ENCODE data around the gene TTLL10.

TTLL10 gene

DNA sequence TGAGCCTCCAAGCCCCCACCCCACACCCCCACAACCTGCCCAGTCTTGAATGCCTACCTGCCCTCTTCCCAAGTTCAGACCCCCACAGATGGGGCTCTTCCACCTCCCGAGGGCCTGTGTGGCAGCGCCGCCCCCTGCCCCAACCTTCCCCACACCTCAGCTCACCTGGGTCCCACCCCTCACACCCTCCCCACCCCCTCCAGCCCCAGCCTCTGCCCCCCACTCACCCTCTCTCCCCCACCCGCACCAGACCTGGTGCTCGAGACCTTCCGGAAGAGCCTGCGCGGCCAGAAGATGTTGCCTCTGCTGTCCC, 23.5 kb downstream of the TTLL10 start:
- Histone ChIP-seq H3K4me3 (ENCODE audit: low read depth, low read length) (no peak overlapping the region), H3K9me3 (ENCODE audit: control insufficient read depth, insufficient read depth, low read length) (peaks cover 2% of the 10 kb centered on the region; the same call in 1 of the 2 replicates), H3K9ac (ENCODE audit: low read depth, low read length) (no peak overlapping the region), H3K36me3 (ENCODE audit: control insufficient read depth, insufficient read depth, low read length) (no peaks in the 10 kb centered on the region), H3K4me1 (ENCODE audit: control insufficient read depth, insufficient read depth, low read length) (no peaks in the 10 kb centered on the region), H3K27me3 (ENCODE audit: control insufficient read depth, insufficient read depth, low read length) (peaks cover 2% of the 10 kb centered on the region; the same call in 1 of the 2 replicates), H3K27ac (ENCODE audit: low read depth, low read length) (no peak overlapping the region)

DNA sequence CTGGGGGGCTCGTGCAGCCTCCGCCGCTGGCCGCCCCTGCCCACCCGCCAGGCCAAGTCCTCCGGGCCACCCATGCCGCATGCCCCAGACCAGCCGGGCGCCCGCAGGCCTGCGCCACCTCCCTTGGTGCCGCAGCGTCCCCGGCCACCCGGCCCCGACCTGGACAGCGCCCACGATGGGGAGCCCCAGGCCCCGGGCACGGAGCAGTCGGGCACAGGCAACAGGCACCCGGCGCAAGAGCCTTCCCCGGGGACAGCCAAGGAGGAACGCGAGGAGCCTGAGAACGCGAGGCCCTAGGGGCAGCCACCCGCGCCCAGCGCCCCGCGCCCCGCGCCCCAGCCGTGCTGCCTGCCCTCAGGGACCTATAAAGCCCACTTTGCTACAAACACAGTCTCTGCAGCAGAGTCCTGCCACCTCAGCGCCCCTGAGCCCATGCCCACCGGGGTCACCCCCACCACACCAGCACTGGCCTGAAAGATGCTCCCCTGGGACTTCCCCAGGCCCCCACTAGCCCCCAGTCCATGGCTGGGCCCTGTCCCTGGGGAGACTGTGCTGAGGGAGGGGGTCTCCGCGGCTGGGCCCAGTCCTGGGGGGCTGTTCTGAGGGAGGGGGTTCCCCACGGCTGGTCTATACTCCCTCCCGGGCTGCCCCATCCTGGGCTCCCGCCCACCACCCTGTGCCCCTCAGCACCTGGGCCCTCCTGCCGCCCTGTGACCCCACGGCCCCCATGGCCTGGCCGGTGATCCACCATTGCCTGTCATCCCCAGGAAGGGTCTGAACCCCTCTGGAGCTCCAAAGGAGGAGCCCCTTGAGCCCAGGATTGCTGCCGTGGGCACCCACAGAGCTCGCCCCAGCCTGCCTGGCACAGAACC, 24.1 kb downstream of the TTLL10 start:
- Histone ChIP-seq H3K9ac (ENCODE audit: low read depth, low read length) (no peak overlapping the region), H3K27ac (ENCODE audit: low read depth, low read length) (no peak overlapping the region), H3K9me3 (ENCODE audit: control insufficient read depth, insufficient read depth, low read length) (no peaks in the 10 kb centered on the region; the same call in 1 of the 2 replicates), H3K36me3 (ENCODE audit: control insufficient read depth, insufficient read depth, low read length) (no peaks in the 10 kb centered on the region), H3K27me3 (ENCODE audit: control insufficient read depth, insufficient read depth, low read length) (peaks cover 2% of the 10 kb centered on the region; the same call in 1 of the 2 replicates), H3K4me1 (ENCODE audit: control insufficient read depth, insufficient read depth, low read length) (no peaks in the 10 kb centered on the region), H3K4me3 (ENCODE audit: low read depth, low read length) (no peak overlapping the region)

DNA sequence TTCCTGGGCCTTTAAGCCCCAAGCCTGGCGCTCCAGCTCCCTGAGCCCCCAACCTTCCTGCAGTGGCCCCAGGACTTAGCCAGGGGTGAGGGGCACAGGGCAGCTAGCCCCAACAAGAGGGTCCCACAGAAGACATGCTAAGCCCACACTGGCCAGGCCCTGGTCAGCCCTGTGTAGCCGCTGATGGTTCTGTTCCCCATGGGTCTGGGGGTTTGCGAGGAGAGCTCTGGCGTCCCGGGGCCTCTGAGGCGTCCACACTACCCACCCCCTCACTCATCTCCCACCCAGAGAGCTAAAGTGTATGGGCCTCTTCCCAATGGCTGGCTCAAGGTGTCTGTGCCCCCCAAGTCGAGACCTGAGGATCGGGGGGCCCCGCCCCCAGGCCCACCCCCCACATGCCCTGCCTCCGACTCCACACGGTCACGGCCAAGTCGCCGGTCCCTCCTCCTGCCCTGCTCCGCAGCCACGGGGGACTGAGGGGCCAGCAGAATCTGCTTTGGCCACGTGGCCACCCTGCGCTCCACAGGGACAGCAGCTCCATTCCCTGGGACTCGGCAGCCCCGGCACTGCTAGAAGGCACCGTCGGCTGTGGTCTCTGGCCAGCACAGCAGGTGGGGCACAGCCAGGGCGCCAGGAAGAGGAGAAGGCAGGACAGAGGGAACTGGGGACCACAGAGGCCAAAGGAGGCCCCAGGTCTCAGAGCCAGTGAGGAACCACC, 24.9 kb downstream of the TTLL10 start:
- Histone ChIP-seq H3K27ac (ENCODE audit: low read depth, low read length) (no peak overlapping the region), H3K4me1 (ENCODE audit: control insufficient read depth, insufficient read depth, low read length) (no peaks in the 10 kb centered on the region)

DNA sequence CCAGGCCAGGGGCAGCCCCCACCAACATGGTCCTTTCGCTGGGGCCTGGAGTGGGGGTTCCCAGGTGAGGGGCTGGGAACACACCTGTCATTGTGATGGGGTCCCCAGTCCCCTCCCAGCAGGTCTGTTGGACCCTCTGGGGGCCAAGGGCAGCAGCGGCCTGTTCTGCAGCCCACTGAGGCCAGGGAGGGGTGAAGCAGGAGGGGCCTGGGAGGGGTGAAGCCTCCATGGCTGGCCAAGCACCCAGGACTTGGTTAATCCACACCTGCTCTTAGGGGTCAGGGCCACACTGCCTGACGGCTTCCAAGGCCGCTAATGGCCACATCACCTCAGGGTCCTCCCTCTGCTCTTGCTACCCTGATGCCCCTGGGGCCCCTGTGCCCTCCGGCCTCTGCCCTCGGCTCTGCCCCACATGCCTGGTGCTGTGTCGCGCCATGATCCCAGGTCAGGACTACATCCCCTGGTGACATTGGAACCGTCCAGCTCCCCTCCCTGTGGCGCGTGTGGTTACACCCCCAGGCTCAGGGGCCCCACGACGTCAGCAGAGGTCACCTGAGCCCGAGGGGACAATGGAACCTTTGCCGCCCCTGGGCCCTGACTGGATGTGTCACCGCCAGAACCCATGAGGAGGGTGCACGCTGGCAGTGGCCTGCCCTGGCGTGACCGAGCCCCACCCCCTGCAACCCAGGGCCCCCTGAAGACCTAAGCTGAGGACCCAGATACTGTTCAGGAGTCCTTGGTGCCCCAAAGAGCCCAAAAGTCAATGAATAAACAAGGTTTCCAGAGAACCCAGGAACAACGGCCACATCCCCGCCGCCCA, 25.7 kb downstream of the TTLL10 start:
- Histone ChIP-seq H3K36me3 (ENCODE audit: control insufficient read depth, insufficient read depth, low read length) (no peaks in the 10 kb centered on the region), H3K9me3 (ENCODE audit: control insufficient read depth, insufficient read depth, low read length) (no peaks in the 10 kb centered on the region; the same call in 1 of the 2 replicates), H3K4me1 (ENCODE audit: control insufficient read depth, insufficient read depth, low read length) (no peaks in the 10 kb centered on the region), H3K4me3 (ENCODE audit: low read depth, low read length) (no peak overlapping the region), H3K27ac (ENCODE audit: low read depth, low read length) (no peak overlapping the region), H3K9ac (ENCODE audit: low read depth, low read length) (no peak overlapping the region), H3K27me3 (ENCODE audit: control insufficient read depth, insufficient read depth, low read length) (peaks cover 2% of the 10 kb centered on the region; the same call in 1 of the 2 replicates)

More for the DNA sequence above, 24.9 kb downstream of the TTLL10 start:
- Histone ChIP-seq H3K36me3 (ENCODE audit: control insufficient read depth, insufficient read depth, low read length) (no peaks in the 10 kb centered on the region), H3K4me3 (ENCODE audit: low read depth, low read length) (no peak overlapping the region), H3K27me3 (ENCODE audit: control insufficient read depth, insufficient read depth, low read length) (peaks cover 2% of the 10 kb centered on the region; the same call in 1 of the 2 replicates), H3K9ac (ENCODE audit: low read depth, low read length) (no peak overlapping the region), H3K9me3 (ENCODE audit: control insufficient read depth, insufficient read depth, low read length) (no peaks in the 10 kb centered on the region; the same call in 1 of the 2 replicates)

- no peak overlapping the region for H3K27ac ChIP-seq (ENCODE audit: low read depth, low read length)
- H3K4me1 ChIP-seq (ENCODE audit: control insufficient read depth, insufficient read depth, low read length): no peaks in the 10 kb centered on the region
- H3K36me3 ChIP-seq (ENCODE audit: control insufficient read depth, insufficient read depth, low read length): no peaks in the 10 kb centered on the region
- H3K9ac ChIP-seq (ENCODE audit: low read depth, low read length): no peak overlapping the region
- H3K27me3 ChIP-seq (ENCODE audit: control insufficient read depth, insufficient read depth, low read length): peaks cover 2% of the 10 kb centered on the region; the same call in 1 of the 2 replicates
- peak overlapping the region; percentile 51; the same call in 1 of the 2 replicates for H3K4me3 ChIP-seq (ENCODE audit: low read depth, low read length)
- H3K9me3 ChIP-seq (ENCODE audit: control insufficient read depth, insufficient read depth, low read length): no peaks in the 10 kb centered on the region
Observed at GRCh38 chr1:1199961-1200875, 26.5 kb downstream of the TTLL10 start.

DNA sequence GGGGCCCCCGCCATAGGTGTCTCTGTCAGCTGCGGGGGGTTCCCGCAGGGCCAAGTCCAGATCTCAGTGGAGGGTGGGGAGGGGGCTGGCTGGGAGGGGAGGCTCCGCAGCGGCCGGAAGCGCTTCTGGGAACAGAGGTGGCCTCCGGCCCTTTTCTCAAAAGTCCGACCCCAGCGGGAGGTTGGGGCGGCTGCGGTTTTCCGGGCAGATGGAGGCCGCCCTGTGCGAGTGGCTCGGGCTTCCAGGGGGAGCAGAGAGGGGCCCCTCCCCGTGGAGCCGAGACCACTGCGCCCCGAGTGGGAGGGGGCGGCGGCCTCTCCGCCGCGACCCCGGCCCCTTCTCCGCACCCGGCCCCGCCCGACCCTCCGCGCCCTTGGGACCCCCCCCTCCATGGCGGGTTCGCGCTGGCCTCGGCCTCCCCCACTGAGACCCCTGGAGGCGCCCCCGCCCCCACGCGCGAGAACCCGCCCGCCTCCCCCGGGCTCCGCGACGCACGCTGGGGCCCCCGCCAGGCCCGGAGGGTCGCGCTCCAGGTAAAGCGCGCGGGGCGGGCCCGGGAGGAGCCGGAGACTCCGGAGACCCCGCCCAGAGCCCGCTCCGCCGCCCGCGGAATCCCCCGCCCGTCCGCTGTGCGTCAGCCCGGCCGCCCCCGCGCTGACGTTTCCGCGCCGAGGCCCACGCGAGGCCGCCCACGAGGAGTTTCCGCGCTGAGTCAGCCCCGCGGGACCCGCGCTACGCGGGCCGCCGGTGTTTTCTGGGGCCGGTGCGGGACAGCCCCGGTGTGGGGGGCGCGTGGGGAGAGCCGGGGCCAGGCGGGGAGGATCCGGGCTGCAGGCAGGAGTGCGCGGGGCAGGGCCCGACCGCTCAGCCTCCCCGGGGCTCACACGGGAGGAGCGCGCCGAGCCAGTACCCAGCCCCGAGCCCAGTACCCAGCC, 27.5 kb downstream of the TTLL10 start:
- Histone ChIP-seq H3K4me1 (ENCODE audit: control insufficient read depth, insufficient read depth, low read length) (peaks cover 4% of the 10 kb centered on the region; the same call in 1 of the 2 replicates), H3K27me3 (ENCODE audit: control insufficient read depth, insufficient read depth, low read length) (peaks cover 12% of the 10 kb centered on the region), H3K9me3 (ENCODE audit: control insufficient read depth, insufficient read depth, low read length) (no peaks in the 10 kb centered on the region), H3K9ac (ENCODE audit: low read depth, low read length) (no peak overlapping the region), H3K4me3 (ENCODE audit: low read depth, low read length) (peak overlapping the region; percentile 51; the same call in 1 of the 2 replicates), H3K36me3 (ENCODE audit: control insufficient read depth, insufficient read depth, low read length) (no peaks in the 10 kb centered on the region), H3K27ac (ENCODE audit: low read depth, low read length) (no peak overlapping the region)

DNA sequence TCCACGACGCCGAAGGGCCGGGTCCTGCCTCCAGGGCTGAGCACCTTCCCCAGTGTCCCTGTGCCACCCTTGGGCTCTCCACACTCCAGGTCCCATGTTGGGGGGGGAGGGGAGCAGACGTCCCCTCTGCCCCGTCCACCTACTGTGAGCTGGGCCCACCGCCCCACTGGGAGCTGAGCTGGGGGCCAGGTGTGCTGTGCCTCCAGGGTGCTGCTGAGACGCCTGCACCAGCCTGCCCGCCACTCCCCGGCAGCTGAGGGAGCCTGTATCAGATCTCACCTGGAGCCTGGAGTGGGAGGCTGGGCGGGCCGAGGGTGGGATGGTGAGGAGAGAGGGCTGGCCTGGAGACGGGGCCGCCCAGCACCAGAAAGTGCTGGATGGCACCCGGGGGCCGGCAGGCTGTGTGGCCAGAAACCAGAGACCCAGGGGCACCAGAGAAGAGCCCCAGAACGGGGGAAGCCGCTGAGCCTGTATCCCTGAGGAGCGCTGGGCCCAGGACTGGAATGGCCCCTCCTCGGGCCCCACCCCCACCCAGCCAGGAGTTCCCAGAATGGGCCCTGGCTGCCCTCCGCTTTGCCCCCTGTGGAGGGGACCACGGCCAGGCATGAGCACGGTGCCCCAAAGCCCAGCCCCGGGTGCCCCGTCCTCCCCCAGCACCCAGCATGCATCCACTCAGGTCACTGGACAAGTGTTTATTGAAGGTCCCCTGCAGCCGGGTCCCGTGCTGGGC, 29.3 kb downstream of the TTLL10 start:
- H3K27me3 ChIP-seq (ENCODE audit: control insufficient read depth, insufficient read depth, low read length): peaks cover 23% of the 10 kb centered on the region
- no peaks in the 10 kb centered on the region for H3K36me3 ChIP-seq (ENCODE audit: control insufficient read depth, insufficient read depth, low read length)

GRCh38 chr1:1203561-1204424, 30.1 kb downstream of the TTLL10 start:
- Histone ChIP-seq H3K4me1 (ENCODE audit: control insufficient read depth, insufficient read depth, low read length) (peaks cover 4% of the 10 kb centered on the region; the same call in 1 of the 2 replicates), H3K9ac (ENCODE audit: low read depth, low read length) (no peak overlapping the region), H3K27ac (ENCODE audit: low read depth, low read length) (no peak overlapping the region), H3K9me3 (ENCODE audit: control insufficient read depth, insufficient read depth, low read length) (no peaks in the 10 kb centered on the region), H3K4me3 (ENCODE audit: low read depth, low read length) (no peak overlapping the region), H3K36me3 (ENCODE audit: control insufficient read depth, insufficient read depth, low read length) (no peaks in the 10 kb centered on the region), H3K27me3 (ENCODE audit: control insufficient read depth, insufficient read depth, low read length) (peaks cover 23% of the 10 kb centered on the region)

More for the DNA sequence above, 29.3 kb downstream of the TTLL10 start:
- no peak overlapping the region for H3K4me3 ChIP-seq (ENCODE audit: low read depth, low read length)
- H3K27ac ChIP-seq (ENCODE audit: low read depth, low read length): no peak overlapping the region
- H3K9me3 ChIP-seq (ENCODE audit: control insufficient read depth, insufficient read depth, low read length): no peaks in the 10 kb centered on the region
- H3K4me1 ChIP-seq (ENCODE audit: control insufficient read depth, insufficient read depth, low read length): peaks cover 4% of the 10 kb centered on the region; the same call in 1 of the 2 replicates
- H3K9ac ChIP-seq (ENCODE audit: low read depth, low read length): no peak overlapping the region

Data from HUES48 (cell line).